ENCODE data around the gene CACNA1G. TPM values are rescaled to one million over a fixed set of nuclear protein-coding genes. Genes with fewer than 3 reads are reported as not detected.

Gene CACNA1G
- total RNA-seq, 1 donor from 2014 or later, result 0.11 TPM

DNA sequence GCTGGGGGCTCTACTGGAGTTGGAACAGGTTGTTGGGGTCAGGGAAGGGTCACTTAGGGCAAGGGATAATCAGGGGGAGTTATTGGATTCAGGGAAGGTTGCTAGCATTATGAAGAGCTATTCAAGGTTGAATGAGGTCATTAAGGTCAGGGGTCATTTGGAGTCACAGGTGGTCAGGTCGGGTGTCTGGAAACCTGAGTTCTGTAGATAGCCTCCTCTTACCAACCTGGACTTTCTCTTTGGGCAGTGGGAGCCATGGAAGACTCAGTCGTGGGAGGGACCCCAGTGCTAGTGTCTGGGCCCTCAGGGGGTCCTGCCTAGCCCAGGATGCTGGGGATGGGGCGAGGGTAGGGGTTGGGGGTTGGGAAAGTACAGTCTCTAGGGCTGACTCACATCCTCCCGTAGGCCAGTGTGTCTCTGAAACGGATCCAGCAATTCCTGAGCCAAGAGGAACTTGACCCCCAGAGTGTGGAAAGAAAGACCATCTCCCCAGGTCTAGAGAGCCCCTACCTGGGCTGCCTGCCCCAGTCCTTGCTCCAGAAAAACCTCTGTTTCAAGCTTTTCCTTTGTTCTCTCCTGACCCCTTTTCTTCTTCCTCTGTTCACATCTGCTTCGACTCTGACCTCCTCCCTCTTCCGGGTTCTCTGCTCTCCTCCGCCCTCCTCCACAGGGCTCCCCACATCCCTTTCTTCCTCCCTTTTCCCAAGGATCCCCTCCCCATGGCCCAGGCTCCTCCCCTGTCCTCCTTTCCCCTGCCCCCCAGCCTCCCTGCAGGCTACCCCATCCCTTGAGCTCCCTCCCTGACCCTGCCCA, 107.7 kb downstream of the CACNA1G start:
- Mint-ChIP-seq H3K9me3 (ENCODE audit: unreplicated experiment) (no peaks in the 10 kb centered on the region), H3K27ac (ENCODE audit: unreplicated experiment) (no peak overlapping the region), H3K36me3 (ENCODE audit: unreplicated experiment) (no peaks in the 10 kb centered on the region), H3K4me3 (ENCODE audit: unreplicated experiment) (no peak overlapping the region), H3K27me3 (ENCODE audit: unreplicated experiment) (no peaks in the 10 kb centered on the region), H3K4me1 (ENCODE audit: unreplicated experiment) (peaks cover 13% of the 10 kb centered on the region)
- DNase-seq (ENCODE audit: extremely low spot score, unreplicated experiment), result no peak
- TF ChIP-seq, protein P1, sequence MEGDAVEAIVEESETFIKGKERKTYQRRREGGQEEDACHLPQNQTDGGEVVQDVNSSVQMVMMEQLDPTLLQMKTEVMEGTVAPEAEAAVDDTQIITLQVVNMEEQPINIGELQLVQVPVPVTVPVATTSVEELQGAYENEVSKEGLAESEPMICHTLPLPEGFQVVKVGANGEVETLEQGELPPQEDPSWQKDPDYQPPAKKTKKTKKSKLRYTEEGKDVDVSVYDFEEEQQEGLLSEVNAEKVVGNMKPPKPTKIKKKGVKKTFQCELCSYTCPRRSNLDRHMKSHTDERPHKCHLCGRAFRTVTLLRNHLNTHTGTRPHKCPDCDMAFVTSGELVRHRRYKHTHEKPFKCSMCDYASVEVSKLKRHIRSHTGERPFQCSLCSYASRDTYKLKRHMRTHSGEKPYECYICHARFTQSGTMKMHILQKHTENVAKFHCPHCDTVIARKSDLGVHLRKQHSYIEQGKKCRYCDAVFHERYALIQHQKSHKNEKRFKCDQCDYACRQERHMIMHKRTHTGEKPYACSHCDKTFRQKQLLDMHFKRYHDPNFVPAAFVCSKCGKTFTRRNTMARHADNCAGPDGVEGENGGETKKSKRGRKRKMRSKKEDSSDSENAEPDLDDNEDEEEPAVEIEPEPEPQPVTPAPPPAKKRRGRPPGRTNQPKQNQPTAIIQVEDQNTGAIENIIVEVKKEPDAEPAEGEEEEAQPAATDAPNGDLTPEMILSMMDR (IDR thresholded peaks at IDR 0.05), result no peak

DNA sequence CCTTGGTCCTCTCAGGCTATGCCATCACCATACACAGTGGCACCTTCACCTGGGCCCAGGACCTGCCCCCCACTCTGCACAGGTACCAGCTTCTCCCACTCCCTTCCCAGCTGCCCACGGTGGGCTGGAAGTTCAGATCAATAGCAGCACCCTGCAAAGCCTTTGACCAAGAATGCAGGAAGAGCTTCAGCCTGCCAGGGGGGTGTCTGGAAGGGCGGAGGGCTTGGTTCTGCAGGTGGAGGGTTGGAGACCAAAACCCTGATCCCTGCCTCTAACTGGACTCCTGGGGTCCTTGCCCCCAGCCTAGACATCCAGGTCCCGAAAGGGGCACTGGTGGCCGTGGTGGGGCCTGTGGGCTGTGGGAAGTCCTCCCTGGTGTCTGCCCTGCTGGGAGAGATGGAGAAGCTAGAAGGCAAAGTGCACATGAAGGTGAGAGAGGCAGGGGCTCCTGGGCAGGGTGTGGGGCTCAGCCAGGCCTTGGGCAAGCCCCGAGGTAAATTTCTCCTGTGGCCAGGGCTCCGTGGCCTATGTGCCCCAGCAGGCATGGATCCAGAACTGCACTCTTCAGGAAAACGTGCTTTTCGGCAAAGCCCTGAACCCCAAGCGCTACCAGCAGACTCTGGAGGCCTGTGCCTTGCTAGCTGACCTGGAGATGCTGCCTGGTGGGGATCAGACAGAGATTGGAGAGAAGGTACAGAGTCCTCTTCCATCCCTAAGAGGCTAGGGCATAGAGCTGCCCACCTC, 108.5 kb downstream of the CACNA1G start:
- H3K4me3 Mint-ChIP-seq (ENCODE audit: unreplicated experiment), result no peak overlapping the region
- no peaks in the 10 kb centered on the region for H3K9me3 Mint-ChIP-seq (ENCODE audit: unreplicated experiment)
- H3K4me1 Mint-ChIP-seq (ENCODE audit: unreplicated experiment), result peaks cover 13% of the 10 kb centered on the region
- TF ChIP-seq, protein P1 (IDR thresholded peaks at IDR 0.05), result no peak
- no peak overlapping the region for H3K27ac Mint-ChIP-seq (ENCODE audit: unreplicated experiment)
- no peaks in the 10 kb centered on the region for H3K36me3 Mint-ChIP-seq (ENCODE audit: unreplicated experiment)
- DNase-seq (ENCODE audit: extremely low spot score, unreplicated experiment), result no peak
- no peaks in the 10 kb centered on the region for H3K27me3 Mint-ChIP-seq (ENCODE audit: unreplicated experiment)

DNA sequence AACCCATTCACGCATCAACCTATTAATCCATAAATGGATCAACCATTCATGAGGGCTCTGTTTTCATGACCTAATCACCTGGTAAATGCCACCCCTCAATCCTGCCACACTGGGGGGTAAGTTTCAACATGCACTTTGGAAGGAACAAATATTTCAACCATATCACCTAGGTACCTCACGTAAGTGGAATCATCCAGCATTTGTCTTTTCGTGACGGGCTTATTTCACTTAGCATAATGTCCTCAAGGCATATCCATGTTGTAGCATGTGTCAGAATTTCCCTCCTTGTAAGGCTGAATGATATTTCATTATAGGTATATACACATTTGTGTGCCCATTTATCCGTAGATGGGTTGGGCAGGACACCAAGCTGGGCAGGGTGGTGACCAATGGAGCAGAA, 111.6 kb downstream of the CACNA1G start:
- H3K36me3 Mint-ChIP-seq (ENCODE audit: unreplicated experiment), result no peaks in the 10 kb centered on the region
- no peak overlapping the region for H3K27ac Mint-ChIP-seq (ENCODE audit: unreplicated experiment)
- H3K4me3 Mint-ChIP-seq (ENCODE audit: unreplicated experiment), result no peak overlapping the region
- no peaks in the 10 kb centered on the region for H3K27me3 Mint-ChIP-seq (ENCODE audit: unreplicated experiment)
- DNase-seq (ENCODE audit: extremely low spot score, unreplicated experiment), result no peak
- H3K4me1 Mint-ChIP-seq (ENCODE audit: unreplicated experiment), result peaks cover 13% of the 10 kb centered on the region
- TF ChIP-seq, protein P1 (IDR thresholded peaks at IDR 0.05), result no peak
- no peaks in the 10 kb centered on the region for H3K9me3 Mint-ChIP-seq (ENCODE audit: unreplicated experiment)

DNA sequence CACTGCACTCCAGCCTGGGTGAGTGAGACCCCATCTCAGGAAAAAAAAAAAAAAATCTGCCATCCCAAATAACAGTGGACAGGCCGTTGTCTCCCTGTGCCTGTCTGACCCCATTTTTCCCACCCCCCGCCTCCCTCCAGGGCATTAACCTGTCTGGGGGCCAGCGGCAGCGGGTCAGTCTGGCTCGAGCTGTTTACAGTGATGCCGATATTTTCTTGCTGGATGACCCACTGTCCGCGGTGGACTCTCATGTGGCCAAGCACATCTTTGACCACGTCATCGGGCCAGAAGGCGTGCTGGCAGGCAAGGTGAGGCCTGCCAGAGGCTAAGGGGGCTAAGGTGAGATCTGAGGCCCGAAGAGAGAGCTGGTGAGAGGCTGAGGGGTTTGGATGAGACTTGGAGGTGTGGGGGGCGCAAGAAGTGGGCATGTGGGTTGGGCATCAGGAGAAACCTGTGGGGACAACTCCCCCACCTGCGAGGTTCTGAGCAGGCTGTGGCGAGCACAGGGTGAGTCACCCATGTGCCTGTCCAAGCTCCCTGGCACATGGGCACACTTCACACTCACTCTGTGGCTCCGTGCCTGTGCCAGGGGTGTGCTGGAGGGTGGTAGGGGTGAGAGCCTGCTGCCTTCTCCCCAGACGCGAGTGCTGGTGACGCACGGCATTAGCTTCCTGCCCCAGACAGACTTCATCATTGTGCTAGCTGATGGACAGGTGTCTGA, 112.5 kb downstream of the CACNA1G start:
- no peak for DNase-seq (ENCODE audit: extremely low spot score, unreplicated experiment)
- Mint-ChIP-seq H3K4me3 (ENCODE audit: unreplicated experiment) (no peak overlapping the region), H3K27me3 (ENCODE audit: unreplicated experiment) (no peaks in the 10 kb centered on the region), H3K36me3 (ENCODE audit: unreplicated experiment) (no peaks in the 10 kb centered on the region), H3K4me1 (ENCODE audit: unreplicated experiment) (peaks cover 7% of the 10 kb centered on the region), H3K27ac (ENCODE audit: unreplicated experiment) (no peak overlapping the region), H3K9me3 (ENCODE audit: unreplicated experiment) (no peaks in the 10 kb centered on the region)
- TF ChIP-seq, protein P1 (IDR thresholded peaks at IDR 0.05), result no peak

Measured in osteocyte (in vitro differentiated cells).